Keratinocyte (primary cell): ENCODE measurements around the gene DCLK1.

Experiments used
- CTCF ChIP-seq, 3 experiments: IDR thresholded peaks in 1 of 3; conservative IDR thresholded peaks in 1 of 3; optimal IDR thresholded peaks in 1 of 3; 2 replicates in 2 of 3; 3 replicates in 1 of 3; pipeline versions ENCODE3 to v1.5.1; 2011; ENCODE audit warnings: low read length in 3 of 3, mild to moderate bottlenecking in 3 of 3, moderate library complexity in 2 of 3, control low read depth in 1 of 3, inconsistent platforms in 1 of 3; ENCODE audit not compliant: insufficient read depth in 2 of 3; ENCODE audit errors: extremely low read depth in 1 of 3
- EZH2 ChIP-seq: IDR thresholded peaks from one replicate; pipeline ENCODE4 v1.6.1; 2012; ENCODE audit warnings: inconsistent platforms, mild to moderate bottlenecking, low read length, moderate library complexity

DNA sequence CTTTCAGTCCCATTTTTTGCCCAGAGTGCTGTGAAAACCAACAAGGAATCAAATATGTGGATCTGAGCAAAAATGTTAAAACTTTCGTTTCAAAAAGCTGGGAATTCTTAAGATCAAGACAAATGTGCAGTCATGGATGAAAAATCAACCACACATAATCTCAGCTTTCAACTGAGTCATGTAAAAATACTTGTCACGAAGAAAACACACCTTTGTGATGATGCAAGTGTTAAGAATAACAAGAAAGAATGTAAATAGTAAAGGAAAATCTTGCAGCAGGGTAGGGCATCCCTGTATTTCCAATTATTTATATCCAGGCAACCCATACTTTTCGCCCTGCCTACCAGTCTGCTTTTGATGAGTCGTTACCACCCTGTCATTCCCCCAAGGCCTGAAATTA is 27.4 kb upstream of the DCLK1 start:
- TF ChIP-seq EZH2 (no peak), CTCF (optimal IDR thresholded peaks at IDR 0.05 in 1 of 3, IDR thresholded peaks at IDR 0.05 in 1 of 3, conservative IDR thresholded peaks at IDR 0.05 in 1 of 3; ENCODE audit: extremely low read depth in 1 of 3, insufficient read depth in 2 of 3, low read length in 3 of 3) (no peak)
